ENCODE measurements around the gene HOXA10.

DNA sequence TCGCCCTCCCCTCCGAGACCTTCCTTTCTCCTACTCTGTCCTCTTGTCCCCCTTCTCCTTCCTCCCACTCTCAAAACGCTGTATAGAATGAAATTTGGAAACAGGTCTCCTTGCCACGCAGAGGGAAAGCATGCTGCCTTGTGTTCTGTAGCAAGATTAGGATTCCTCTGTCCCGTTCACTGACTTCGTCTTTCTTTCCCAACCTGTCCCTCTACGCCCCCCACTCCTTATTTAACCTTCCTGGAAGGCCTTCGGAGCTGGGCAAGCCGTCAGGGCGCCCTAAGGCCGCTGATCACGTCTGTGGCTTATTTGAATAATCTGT lies 10.1 kb downstream of the HOXA10 start:
- no peak for TF ChIP-seq POLR2A (IDR thresholded peaks at IDR 0.05)
- TF ChIP-seq, protein P1, sequence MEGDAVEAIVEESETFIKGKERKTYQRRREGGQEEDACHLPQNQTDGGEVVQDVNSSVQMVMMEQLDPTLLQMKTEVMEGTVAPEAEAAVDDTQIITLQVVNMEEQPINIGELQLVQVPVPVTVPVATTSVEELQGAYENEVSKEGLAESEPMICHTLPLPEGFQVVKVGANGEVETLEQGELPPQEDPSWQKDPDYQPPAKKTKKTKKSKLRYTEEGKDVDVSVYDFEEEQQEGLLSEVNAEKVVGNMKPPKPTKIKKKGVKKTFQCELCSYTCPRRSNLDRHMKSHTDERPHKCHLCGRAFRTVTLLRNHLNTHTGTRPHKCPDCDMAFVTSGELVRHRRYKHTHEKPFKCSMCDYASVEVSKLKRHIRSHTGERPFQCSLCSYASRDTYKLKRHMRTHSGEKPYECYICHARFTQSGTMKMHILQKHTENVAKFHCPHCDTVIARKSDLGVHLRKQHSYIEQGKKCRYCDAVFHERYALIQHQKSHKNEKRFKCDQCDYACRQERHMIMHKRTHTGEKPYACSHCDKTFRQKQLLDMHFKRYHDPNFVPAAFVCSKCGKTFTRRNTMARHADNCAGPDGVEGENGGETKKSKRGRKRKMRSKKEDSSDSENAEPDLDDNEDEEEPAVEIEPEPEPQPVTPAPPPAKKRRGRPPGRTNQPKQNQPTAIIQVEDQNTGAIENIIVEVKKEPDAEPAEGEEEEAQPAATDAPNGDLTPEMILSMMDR (IDR thresholded peaks at IDR 0.05 in 4 of 5, conservative IDR thresholded peaks at IDR 0.05 in 1 of 5), result no peak
